Raji (cell line): ENCODE data around the gene DBNDD2.

Experiments
- POLR2A ChIP-seq: IDR thresholded peaks from 2 replicates; pipeline ENCODE4 v1.6.1; 2011; ENCODE audit warnings: low read depth, low read length, control low read depth; ENCODE audit not compliant: insufficient read depth

Gene DBNDD2

DNA sequence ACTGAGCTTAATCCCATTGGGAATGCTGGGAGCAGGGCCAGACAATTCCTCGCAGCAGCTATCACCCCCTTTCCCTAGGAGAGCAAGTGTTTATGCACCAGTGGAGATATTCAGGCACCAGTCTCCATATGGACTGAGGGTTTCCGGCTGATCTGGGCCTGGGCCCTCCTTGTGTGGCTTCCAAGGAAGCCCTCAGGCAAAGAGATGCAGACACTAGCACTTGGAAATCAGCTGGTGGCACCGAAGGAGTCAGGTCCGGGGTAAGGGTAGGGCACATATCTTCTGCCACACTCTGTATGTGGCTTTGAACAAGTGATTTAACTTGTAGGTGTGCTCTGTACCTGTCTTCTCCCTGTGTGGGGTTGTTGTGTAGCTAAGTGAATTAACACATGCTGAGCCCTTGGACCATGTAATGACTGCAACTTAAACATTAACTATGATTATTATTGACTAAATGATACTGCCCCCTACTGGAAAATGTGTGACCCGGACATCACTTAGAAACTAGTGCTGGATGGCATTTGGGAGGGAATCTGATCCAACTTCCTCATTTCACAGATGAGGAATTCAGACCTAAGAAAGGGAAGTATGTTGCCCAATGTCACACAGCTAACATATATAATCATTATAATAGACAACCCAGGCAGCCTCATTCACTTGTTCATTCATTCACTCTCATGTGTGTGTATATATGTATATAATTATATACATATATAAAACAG lies 42.2 kb downstream of the DBNDD2 start:
- TF ChIP-seq POLR2A, result no peak

DNA sequence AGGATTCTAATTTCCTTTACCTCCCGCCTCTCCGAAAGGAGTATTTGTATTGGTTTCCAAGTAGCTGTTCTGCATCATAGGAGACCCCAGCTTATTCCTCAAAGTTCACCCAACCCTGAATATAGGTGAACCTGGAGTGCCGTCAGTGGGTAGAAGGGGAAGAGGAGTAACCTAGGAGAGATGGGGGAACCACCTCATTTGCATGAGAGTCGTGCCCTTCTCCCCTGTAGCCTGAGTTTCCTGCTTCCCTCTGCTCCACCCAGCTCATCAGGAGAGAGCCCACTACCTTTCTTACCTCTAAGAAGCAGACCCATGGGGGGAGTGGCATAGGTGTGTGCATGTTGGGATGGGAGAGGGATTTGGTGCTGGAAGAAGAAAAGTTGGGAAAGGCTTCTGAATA lies 44.1 kb downstream of the DBNDD2 start:
- TF ChIP-seq POLR2A, result no peak

DNA sequence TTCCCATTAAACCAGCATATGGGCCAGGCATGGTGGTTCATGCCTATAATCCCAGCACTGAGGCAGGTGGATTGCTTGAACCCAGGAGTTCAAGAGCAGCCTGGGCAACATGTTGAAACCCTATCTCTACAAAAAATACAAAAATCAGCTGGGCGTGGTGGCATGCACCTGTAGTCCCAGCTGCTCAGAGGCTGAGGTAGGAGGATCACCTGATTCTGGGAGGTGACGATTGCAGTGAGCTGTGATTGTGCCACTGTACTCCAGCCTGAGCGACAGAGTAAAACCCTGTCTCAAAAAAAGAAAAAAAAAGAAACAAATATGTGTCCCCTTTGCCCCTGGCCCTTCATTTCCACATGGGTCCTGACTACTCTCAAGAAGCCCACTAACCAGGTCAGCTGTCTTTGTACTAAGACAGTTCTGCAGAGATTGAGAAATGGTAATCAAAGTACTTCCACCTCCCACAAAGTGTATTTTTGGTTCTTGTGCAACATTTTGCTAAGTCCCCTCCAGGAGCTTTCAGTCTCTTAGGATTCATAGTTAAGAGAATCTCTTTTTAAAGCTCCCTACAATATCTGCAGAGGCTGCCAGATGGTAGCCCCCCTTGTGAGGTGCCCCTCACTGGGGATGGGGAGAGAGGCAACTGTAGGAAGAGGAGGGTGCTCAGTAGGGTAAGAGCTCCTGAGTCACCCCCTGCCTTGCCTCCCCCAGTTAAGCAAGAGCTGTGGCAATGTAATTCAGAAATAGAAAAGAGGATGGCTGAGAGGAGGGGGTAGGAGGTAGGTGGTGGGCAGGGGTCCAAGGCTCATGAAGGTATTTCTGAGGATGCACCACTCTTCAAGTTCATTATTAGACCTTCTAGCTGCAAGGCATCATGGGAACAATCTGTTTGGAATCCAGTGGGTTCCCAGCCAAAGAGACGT lies 44.9 kb downstream of the DBNDD2 start:
- TF ChIP-seq POLR2A, result no peak

DNA sequence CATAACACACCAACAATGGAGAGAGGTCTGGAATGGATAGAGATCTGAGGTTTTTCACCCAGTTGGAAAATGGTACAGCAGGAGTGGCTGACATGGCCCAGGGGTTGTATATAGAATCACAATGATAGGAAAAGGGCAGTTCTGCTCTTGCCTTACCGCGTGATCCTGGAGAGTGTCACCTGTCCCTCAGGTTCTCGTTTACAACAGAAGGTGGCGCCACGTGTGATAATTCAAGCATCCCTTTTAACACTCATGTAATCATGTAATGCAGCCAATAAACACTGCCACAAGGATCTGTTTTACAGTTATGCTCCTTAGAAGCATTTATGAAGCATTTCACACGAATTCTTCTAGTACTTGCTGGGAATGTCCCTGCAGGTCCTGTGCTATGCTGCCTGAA lies 48.5 kb downstream of the DBNDD2 start:
- TF ChIP-seq POLR2A, result no peak

DNA sequence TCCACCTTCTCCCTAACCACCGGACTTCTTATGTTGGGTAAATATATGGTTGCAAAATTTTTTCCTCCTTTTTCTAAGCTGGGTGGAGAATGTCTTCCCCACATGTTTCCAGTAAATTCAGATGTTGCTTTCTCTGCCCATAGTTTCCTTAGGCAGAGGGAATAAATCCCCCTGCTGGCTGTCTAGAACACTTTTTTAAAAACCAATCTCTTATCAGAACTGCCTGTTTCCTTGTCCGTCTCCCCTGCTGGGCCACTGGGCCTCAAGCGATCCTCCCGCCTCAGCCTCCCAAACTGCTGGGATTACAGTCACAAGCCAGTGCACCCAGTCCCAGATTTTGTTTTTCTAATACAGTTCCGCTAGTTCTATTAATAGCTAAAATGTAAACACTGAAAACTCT lies 51.5 kb downstream of the DBNDD2 start:
- TF ChIP-seq POLR2A, result no peak
